Kasumi-1 (cell line): ENCODE results near the gene HNRNPA2B1.
"Not testable (repeated sequence)": the region's sequence is repeated elsewhere in the genome, so short reads cannot be mapped to it uniquely, and the experiment has no call there.

Experiments used
- DNase-seq, 2 experiments: peaks; one replicate each; lab custom pipeline; 2025; lab: John Stamatoyannopoulos, UW

Gene HNRNPA2B1

DNA sequence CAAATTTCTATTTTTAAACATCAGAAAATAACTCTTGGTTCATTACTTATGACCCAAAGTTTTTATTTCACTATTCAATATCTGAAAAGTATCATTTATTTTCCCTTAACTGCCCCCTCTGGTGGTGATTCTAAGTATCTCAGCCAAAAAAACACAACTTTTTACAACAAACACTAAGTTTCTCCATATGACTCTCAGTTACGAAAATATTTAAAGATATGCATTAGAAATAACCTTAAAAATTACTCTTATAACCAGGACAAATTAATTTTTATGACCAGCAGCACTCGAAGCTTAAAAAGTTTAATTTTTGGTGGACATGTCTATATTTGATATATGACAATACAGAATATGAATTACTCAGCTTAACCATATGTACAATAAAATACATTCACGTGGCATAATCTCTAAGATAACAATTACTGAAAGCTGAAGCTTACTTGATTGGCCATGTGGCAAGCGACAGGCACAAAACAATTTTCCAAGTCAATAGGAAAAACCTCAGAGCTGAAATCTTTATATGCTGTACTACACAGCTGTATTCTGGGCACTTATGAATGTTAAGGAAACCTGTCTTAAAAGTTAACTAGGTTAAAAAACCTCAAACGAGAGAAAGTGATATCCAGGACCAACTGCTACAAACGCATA, 2.3 kb downstream of the HNRNPA2B1 start:
- DNase-seq, result peak; percentile 57 to 76

DNA sequence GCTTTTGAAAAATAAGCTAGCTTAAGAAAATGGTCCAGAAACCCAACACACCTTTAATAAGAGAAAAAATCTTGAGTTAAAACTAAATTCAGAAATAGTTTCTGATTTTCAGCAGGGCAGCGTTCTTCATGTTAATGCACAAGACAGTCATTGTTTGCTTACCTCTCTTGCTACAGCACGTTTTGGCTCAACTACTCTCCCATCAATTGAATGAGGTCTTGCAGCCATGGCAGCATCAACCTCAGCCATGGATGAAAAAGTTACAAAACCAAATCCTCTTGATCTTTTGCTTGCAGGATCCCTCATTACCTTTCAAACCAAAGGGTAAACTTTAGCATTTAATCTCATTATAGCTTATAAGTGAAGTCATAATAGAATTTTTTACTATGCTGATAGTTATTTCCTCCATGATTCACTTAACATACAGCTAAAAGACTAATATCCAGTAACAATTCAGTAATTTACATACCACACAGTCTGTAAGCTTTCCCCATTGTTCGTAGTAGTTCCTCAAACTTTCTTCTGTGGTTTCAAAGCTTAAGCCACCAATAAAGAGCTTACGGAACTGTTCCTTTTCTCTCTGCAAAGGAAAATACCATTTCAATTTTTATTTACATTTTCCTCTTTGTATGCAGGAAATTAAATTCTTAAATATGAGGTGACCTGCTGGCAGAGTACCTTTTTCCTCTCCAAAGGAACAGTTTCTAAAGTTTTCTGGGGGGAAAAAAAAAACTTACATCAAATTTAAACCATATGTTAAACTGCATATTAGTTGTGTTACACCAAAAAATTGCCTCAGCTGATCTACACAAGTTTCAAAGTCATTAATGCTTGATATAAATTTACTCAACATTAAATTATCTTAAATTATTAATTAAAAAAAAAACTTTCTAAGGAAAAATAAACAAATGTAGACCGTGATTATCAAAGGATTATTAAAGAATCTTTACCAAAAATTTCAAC, 3.1 kb downstream of the HNRNPA2B1 start:
- peak; percentile 92 to 97 for DNase-seq

DNA sequence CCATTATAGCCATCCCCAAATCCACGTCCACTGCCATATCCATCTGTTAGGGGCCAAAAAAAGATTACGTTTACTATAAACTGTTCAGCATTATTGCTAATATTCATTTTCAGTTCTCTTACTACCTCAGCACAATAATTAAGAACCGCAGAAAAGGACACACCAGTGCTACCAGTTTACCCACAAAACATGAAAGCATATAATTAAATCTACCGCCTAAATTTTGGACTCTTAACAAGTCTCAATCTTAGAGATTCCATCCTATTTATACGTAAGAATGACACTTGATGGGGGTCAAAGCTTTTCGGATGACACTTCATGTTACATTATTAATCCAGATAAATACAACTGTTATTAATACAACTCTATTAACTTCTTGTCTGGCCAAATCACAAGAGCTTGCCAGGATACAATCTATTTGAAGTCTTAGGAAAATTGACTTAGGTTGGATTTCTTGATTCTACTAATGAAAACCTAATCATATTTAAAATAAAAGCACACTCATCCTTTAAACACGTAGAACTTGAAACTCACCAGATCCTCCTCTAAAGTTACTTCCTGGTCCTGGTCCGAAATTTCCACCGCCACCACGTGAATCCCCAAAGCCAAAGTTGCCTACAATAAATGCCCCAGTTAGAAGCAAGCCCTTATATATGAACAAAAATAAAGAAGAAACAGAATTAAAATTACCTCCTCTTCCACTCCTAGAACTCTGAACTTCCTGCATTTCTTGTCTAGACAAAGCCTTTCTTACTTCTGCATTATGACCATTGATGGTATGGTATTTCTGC, 4.5 kb downstream of the HNRNPA2B1 start:
- peak; percentile 28 to 62 for DNase-seq

DNA sequence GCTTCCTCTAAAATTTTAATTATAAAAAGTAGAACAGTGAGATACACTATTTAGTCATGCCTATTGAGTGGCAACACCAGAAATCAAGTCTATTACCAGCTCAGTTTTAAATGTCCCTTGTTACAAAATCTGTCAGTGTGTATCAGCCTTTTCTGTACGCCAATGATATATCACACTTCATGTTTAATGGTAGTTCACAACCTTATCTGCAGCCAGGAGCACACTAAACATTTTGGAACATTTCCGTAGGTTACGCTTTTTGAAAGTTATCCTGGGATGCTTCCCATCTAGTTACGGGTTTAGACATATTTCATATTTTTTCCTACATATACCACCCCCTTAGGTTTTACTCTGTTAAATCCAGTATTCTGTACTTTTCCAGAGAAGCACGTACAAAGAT, 5.4 kb downstream of the HNRNPA2B1 start:
- no peak for DNase-seq

DNA sequence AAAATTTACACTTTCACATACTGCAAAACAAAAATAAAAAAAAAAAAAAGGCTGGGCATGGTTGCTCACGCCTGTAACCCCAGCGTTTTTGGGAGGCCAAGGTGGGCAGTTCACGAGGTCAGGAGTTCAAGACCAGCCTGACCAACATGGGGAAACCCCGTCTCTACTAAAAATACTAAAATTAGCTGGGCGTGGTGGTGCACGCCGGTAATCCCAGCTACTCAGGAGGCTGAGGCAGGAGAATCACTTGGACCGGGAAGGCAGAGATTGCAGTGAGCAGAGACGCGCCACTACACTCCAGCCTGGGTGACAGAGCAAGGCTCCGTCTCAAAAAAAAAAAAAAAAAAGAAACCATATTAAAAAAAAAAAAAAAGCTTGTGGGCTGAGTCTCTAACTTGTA, 5.8 kb downstream of the HNRNPA2B1 start:
- not testable (repeated sequence) for DNase-seq

DNA sequence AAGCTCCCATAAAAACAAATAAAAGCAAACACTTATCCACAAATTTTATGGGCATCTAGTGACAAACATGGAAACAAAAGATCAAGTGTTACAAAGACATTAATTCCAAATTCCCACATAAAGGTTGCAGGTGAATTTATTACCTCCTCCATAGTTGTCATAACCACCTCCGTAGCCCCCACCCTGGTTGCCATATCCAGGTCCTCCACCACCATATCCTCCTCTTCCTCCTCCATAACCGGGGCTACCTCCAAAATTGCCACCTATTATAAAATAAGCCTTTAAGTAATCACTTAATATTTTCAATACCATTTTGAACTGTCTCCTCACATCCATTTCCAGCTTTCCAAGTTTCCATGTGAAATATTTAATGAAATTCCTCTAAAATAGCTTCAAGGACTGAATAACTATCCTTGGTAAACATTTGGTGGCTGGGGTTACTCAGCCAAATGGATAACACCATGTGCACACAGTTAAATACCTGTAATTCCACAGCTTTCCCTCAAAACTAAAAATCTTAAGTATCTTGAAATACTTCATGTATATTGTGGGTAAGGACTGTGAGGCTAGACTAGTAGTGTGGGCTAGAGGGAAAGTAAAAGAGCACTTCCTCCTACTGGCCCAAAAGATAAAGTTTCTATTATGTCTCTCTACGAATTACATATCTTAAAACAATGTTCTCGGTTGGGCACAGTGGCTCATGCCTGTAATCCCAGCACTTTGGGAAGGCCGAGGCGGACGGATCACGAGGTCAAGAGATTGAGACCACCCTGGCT, 6.9 kb downstream of the HNRNPA2B1 start:
- peak; percentile 33 to 60 for DNase-seq

DNA sequence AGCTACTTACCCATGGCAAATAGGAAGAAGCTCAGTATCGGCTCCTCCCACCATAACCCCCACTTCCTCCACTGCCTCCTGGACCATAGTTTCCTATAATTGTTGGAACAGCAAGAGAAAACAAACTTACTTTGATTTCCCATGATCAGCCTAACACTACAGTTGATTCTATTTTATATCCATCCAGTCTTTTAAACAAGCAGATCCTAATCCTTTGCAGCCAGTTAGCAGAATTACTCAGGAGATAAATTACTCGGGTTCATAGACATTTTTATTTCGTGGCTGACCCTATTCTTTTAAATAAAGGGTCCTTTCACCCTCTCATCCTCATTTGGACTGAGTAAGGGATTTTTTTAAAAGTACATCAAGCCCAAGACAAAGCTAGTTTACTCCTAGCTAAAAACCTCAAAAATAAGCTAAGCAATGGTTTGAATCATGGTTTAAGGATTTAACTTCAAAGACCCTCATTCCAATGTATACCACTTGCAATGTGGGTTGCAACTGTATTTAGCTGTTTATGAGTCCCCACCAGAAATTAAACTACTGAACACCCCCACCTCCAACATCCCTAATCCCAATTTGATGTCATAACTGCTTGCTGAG, 8.0 kb downstream of the HNRNPA2B1 start:
- peak; percentile 30 for DNase-seq

DNA sequence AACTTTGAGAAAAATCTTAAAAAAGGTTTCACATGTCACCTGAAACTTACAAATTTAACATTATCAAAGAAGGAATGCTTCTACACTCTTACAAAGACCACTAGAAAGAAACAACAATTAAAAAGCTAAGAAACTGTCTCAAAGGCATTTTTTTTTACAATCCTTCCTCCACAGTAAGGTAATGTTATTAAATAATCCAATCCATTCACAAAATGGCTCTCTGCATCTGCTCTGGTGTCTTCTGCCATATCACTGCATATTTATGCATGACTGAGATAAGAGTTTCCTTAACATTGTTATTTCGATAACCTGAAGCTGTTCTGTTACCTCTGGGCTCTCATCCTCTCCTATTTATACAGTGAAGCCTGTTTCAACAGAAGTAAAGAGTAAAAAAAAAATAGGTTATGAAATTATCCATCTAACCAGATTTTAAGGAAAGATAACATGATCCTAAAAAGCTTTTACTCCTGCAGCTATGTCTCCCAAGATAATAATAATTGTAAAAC, 8.5 kb downstream of the HNRNPA2B1 start:
- DNase-seq, result no peak

DNA sequence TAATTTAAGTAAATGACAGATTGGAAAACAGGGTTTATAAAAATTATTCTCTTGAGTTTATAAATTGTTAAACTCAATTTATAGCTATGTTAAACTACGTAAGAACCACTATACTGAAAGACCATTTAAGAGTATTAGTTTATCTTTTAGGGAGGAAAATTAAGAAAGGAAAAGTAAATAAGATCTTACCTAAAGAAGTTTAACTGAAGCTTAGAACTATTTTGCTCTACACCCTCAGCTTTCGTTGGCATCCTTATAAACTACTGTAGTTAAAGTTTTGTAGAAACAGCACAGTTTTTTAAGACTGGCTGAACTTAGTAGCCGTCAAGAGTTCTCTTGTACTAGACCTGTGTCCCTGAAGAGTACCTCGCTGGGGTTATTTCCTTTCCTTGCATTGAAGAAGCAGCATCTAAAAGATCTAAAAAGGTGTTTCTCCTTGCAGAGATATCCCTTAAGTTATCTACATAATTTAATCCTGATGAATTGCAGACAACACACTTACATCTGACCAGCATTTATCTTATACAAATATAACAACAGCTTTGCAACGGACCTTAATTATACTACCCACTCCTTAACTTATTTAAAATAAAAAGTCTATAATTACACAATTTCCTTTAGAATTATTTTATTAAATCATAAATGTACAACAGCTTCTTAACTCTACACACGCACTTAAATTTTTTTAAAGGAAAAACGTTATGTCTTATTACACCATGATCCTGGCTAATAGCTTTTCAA, 9.1 kb downstream of the HNRNPA2B1 start:
- DNase-seq, result no peak

DNA sequence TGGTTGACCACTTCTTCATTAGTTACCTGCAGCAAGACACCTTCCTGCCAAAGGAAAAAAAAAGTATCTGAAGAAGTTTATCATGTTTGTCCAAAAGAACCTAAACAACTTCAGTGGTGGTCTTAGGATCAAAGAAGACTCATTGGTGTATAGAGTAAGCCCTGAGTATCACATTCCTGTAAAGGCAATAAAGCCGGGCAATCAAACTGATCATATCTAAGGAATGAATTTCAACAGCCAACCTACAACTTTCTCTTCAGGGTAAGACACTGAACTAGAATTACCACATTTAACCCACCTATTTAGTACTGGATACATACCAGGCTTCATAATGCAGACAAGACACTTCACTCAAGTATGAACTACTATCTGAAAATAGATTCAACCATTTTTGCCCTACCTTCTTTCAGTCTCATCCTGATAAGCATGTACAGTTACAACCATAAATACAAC, 10.1 kb downstream of the HNRNPA2B1 start:
- no peak for DNase-seq

DNA sequence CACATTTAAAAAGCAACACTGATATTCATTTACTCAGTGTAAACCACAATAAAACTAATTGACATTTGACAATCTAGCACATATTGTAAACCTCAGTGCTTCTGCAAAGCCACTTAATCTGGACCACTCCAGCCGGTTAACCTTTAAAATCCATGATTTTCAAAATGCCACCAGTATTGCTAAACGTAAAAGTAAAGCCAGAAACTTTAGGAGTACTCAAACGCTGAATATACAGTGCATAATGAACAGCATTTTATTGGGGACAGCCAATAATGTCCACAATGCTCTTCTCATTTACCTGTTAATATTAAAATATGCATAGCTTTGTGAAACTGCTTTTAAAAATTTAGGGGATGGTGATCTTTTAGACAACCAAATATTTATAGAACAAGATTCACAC, 10.8 kb downstream of the HNRNPA2B1 start:
- DNase-seq, result no peak

DNA sequence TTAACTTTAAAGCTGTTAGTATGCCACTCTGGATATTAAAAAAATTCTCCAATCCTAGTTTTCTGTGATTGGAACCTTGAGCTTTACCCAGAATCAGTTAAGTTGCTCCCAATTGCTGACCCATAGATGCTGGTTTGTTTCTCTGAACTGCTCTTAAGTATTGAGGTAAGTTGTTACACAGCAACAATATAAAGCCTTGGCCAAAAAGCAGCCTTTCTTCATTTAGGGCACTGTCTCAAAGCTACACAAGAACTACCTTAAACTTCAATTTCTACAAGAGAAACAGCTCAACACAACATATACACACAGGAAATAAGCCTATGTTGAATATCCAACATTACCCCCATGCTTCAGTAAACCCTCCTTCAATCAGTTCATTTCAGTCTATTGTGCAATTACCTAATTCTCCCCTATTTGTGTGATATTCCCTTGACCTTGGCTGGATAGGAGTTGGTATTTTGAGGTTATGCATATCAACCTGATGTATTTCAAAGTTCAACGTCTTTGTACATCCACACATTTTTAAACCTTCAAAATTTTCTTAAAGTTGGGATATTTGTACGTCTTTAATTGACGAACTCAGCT, 11.5 kb downstream of the HNRNPA2B1 start:
- DNase-seq, result no peak

DNA sequence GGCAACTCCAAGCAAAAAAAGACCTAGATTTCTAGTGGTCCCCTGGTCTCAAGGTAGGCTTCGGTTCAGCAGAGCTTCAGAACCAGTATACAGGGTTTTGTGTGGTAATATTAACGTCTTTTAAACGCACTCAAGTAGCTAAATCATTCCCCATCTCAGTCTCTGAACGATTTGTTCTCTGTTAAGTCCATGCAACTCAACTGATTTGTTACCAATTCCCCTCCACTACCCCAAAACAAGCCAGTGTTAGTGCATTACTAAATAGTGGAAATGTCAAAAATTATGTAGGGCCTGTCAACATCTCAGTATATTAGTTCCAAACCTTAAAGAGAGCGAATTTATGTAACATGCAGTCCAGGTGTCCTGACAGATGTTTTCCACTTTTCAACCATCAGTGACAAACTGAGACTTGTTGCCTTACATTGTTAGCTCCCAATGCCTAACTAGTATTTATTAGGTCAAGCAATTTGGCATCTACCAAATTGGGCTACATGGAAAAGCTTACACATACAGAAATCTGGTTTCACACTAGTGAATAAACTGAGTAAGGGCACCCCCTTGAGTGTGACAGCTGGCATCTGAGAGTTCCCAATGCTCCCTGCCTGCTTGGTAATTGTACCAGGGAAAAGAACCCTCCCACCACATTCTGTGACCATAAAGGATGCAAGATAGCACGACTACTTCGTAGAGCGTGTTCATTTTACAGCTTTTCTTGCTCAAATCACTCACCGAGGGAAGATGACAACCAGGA, 12.2 kb downstream of the HNRNPA2B1 start:
- peak in 1 of 2 experiments; percentile 31 for DNase-seq

DNA sequence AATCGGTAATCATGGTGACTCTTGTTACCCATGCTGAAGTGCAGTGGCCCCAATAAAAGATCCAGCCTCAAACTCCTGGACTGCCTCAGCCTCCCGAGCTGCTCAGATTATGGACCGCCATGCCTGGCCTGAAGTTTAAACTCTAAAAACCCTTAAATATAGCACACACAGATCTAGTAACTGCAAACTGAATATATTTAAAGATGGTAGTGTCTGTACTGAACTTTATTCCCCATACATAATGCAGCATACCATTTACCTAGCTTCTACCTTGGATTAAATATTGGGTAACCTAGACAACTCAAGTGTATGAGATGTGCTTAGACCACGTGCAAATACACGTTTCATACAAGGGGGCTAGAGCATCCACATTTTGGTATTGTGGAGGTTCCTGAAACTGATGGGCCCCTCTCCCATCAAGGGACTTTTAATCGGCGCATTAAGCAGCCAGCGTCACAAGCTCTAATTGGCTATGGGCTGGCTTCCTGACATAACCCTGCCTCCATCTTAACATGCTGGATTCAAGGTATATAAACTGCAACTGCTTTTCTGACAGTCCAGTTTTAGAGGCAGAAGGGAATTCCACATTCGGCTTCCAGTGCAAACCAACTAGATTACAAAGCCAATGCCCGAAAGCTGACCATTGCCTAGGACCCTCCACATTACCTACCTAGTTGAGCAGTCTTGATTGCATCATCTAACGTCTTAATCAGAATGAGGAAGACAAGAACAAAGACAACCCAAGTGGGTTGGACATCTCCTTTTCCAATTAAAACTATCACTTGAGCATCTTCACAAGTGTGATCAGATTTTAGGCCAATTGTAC, 13.0 kb downstream of the HNRNPA2B1 start:
- DNase-seq, result peak in 1 of 2 experiments; percentile 22

DNA sequence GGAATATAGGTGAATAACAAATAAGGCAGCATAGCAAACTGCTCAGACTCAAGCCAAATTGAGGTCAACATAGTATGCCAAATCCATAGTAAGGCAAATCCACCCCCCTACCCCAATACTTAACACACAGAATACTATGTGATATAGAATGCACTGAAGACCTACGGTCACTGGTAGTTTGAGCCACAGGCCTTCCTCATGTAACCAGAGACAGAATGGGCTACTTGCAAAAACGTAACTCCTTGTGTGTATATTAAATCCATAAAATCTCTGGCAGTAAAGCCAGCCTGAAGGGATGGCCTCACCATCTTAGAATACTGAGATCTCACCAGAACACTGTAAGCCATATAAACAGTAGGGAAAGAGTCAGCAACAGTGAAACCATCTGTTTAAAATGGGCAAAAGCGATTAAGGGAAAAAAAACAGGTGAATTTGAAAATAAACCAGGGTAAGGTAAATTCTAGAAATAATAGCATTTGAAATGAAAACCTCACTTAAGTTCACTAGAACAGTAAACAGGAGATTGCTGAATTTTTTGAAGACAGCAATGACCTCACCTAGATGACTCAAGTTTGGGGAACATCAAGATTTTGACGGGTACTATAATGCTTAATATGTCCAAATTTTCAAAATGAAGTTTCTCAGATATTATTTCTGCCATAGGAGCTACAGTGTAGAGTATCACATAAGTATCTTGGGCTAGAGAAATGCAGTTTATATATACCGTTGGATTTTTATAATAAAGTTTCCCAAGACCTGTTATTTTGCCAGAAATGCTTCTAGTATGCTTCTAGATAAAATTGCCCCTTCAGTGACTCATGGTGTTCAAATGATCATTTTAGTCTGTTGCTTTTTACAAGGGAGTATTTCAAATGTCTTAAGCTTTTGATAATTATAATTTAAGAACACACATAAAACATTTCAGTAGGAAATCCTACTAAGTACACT, 13.9 kb downstream of the HNRNPA2B1 start:
- DNase-seq, result no peak

DNA sequence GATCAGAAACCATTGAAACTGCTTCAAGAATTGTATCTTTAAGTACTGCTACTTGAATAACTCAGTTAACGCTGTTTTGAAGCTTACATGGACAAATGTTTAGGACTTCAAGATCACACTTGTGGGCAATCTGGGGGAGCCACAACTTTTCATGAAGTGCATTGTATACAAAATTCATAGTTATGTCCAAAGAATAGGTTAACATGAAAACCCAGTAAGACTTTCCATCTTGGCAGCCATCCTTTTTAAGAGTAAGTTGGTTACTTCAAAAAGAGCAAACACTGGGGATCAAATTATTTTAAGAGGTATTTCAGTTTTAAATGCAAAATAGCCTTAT, 14.7 kb downstream of the HNRNPA2B1 start:
- no peak for DNase-seq
